GF-D8 (cell line): ENCODE results near the gene BCAR1.
"Not testable (repeated sequence)": the region's sequence is repeated elsewhere in the genome, so short reads cannot be mapped to it uniquely, and the experiment has no call there.

Experiments
- DNase-seq: peaks from one replicate; lab custom pipeline; 2025; lab: John Stamatoyannopoulos, UW

BCAR1 gene

GRCh38 chr16:75251280-75252048 is at the start of gene BCAR1:
BCAR1 (minus strand) TSS chr16:75251624; CDS start chr16:75251482, 142 bp downstream.
- DNase-seq = no peak

GRCh38 chr16:75298267-75298666 is 46.8 kb upstream of the BCAR1 start:
- DNase-seq = no peak

- no peak for DNase-seq
These were observed 45.2 kb upstream of the BCAR1 start for GRCh38 chr16:75296606-75297005.

GRCh38 chr16:75294773-75295459 is 43.5 kb upstream of the BCAR1 start:
- DNase-seq = no peak

GRCh38 chr16:75293772-75294171 is 42.3 kb upstream of the BCAR1 start:
- no peak for DNase-seq

GRCh38 chr16:75293173-75293572 is 41.7 kb upstream of the BCAR1 start:
- DNase-seq = no peak

- no peak for DNase-seq
These were observed 41.3 kb upstream of the BCAR1 start for GRCh38 chr16:75292691-75293090.

GRCh38 chr16:75289189-75289588 is 37.8 kb upstream of the BCAR1 start:
- DNase-seq = no peak

GRCh38 chr16:75288596-75289120 is 37.2 kb upstream of the BCAR1 start:
- peak; percentile 79 for DNase-seq

GRCh38 chr16:75288181-75288580 is 36.8 kb upstream of the BCAR1 start:
- DNase-seq = peak; percentile 42

GRCh38 chr16:75287708-75288107 is 36.3 kb upstream of the BCAR1 start:
- no peak for DNase-seq

GRCh38 chr16:75286389-75286788 is 35.0 kb upstream of the BCAR1 start:
- DNase-seq = no peak

GRCh38 chr16:75282466-75283281 is 31.2 kb upstream of the BCAR1 start:
- no peak for DNase-seq

GRCh38 chr16:75281826-75282225 is 30.4 kb upstream of the BCAR1 start:
- no peak for DNase-seq

- DNase-seq = not testable (repeated sequence)
These were observed 29.6 kb upstream of the BCAR1 start for GRCh38 chr16:75281009-75281408.

- DNase-seq = no peak
These were observed 28.9 kb upstream of the BCAR1 start for GRCh38 chr16:75280331-75280804.

- no peak for DNase-seq
These were observed 27.9 kb upstream of the BCAR1 start for GRCh38 chr16:75279305-75279704.

GRCh38 chr16:75273054-75273925 is 21.9 kb upstream of the BCAR1 start:
- DNase-seq = no peak

- DNase-seq = not testable (repeated sequence)
These were observed 21.2 kb upstream of the BCAR1 start for GRCh38 chr16:75272629-75273028.

GRCh38 chr16:75272097-75272551 is 20.7 kb upstream of the BCAR1 start:
- peak; percentile 6 for DNase-seq

- DNase-seq = no peak
These were observed 20.1 kb upstream of the BCAR1 start for GRCh38 chr16:75271441-75272096.
